ENCODE data around the gene C8A. TPM values are rescaled to one million over a fixed set of nuclear protein-coding genes. Genes with fewer than 3 reads are reported as not detected.

C8A gene
- total and polyA plus RNA-seq, 10 of the 15 experiments (the other 5 are each of a cell fraction or from before 2014, with no cell fraction given): not detected

GRCh38 chr1:56948403-56949023 lies 93.9 kb downstream of the C8A start:
- POLR2A ChIA-PET: no interaction called here
- no peaks in the 10 kb centered on the region for H3K36me3 ChIP-seq (ENCODE audit: control insufficient read depth in 2 of 2, insufficient read depth in 2 of 2, low read length in 1 of 2)
- WGBS (ENCODE audit: insufficient coverage, insufficient replicate concordance, low lambda C conversion rate, missing lambda C conversion rate): 5% methylated on average over 1 of the region's 1 CpG
- no peak overlapping the region for H3K4me2 ChIP-seq (ENCODE audit: control insufficient read depth, insufficient read depth)
- no peak for TF ChIP-seq CREB1 (IDR thresholded peaks at IDR 0.05; ENCODE audit: low read depth)
- no peak for TF ChIP-seq NBN (IDR thresholded peaks at IDR 0.05)
- no peak for TF ChIP-seq MEF2A (IDR thresholded peaks at IDR 0.05; ENCODE audit: insufficient read depth, low read depth, low read length)
- TF ChIP-seq SPI1 (IDR thresholded peaks at IDR 0.05; ENCODE audit: borderline replicate concordance, insufficient read depth, low read depth, low read length): peak; percentile 76
- TF ChIP-seq BRCA1 (IDR thresholded peaks at IDR 0.05; ENCODE audit: low read depth, low read length): no peak
- TF ChIP-seq MYC (IDR thresholded peaks at IDR 0.05; ENCODE audit: insufficient read depth, insufficient read length, insufficient replicate concordance, low read length, severe bottlenecking): no peak
- intact Hi-C loops (cut with micrococcal nuclease; ENCODE audit: unreplicated experiment): no loop called here
- no TSS peak for BruUV-seq (replicated peaks)
- RAD21 ChIA-PET (ENCODE audit: unreplicated experiment): no interaction called here
- no peaks in the 10 kb centered on the region; a peak in 1 of 4 replicates for H3K27me3 ChIP-seq (replicated peaks in 1 of 2; ENCODE audit: control insufficient read depth in 2 of 2, insufficient read depth in 2 of 2, low read length in 1 of 2)
- H3K27ac ChIP-seq (ENCODE audit: control insufficient read depth, insufficient read depth): no peak overlapping the region
- 0 out of 3 replicates have a peak, but pooled peaks have one; percentile 26 for ATAC-seq
- H3K9ac ChIP-seq (ENCODE audit: control insufficient read depth, insufficient read depth, low read length): no peak overlapping the region
- no peaks in the 10 kb centered on the region for H3K79me2 ChIP-seq (ENCODE audit: control insufficient read depth, insufficient read depth, low read length)
- H4K20me1 ChIP-seq (ENCODE audit: control insufficient read depth, insufficient read depth): no peaks in the 10 kb centered on the region
- FAIRE-seq: no peak
- H3K4me3 ChIP-seq: no peak overlapping the region
- in situ Hi-C loops (cut with MboI): no loop called here
- no peak for DNase-seq (ENCODE audit: low read depth, low spot score)
- H3K9me3 ChIP-seq (replicated peaks; ENCODE audit: control insufficient read depth, insufficient read depth, low read length): no peaks in the 10 kb centered on the region
- CTCF ChIA-PET: interaction anchor here (0.9 kb wide), 2 partner anchors 20 to 89 kb away, joined by 4 to 5 read pairs; no protein-coding TSS in a partner anchor
- H3K4me1 ChIP-seq (ENCODE audit: control insufficient read depth, insufficient read depth, low read length): no peaks in the 10 kb centered on the region
- H2AFZ ChIP-seq (ENCODE audit: control insufficient read depth, low read depth, low read length): no peak overlapping the region
- SMC1A ChIA-PET (ENCODE audit: uncharacterized antibody, unreplicated experiment): interaction anchor here (0.7 kb wide), 1 partner anchor 1906 kb away, joined by 3 read pairs; no protein-coding TSS in a partner anchor

- Histone ChIP-seq H4K20me1 (ENCODE audit: control insufficient read depth, insufficient read depth) (no peaks in the 10 kb centered on the region), H3K4me2 (ENCODE audit: control insufficient read depth, insufficient read depth) (no peak overlapping the region), H3K79me2 (ENCODE audit: control insufficient read depth, insufficient read depth, low read length) (no peaks in the 10 kb centered on the region), H2AFZ (ENCODE audit: control insufficient read depth, low read depth, low read length) (no peak overlapping the region), H3K36me3 (ENCODE audit: control insufficient read depth in 2 of 2, insufficient read depth in 2 of 2, low read length in 1 of 2) (no peaks in the 10 kb centered on the region), H3K4me3 (no peak overlapping the region), H3K9me3 (replicated peaks; ENCODE audit: control insufficient read depth, insufficient read depth, low read length) (no peaks in the 10 kb centered on the region), H3K27me3 (replicated peaks in 1 of 2; ENCODE audit: control insufficient read depth in 2 of 2, insufficient read depth in 2 of 2, low read length in 1 of 2) (no peaks in the 10 kb centered on the region; a peak in 1 of 4 replicates), H3K9ac (ENCODE audit: control insufficient read depth, insufficient read depth, low read length) (no peak overlapping the region), H3K27ac (ENCODE audit: control insufficient read depth, insufficient read depth) (no peak overlapping the region), H3K4me1 (ENCODE audit: control insufficient read depth, insufficient read depth, low read length) (no peaks in the 10 kb centered on the region)
- ChIA-PET CTCF (no interaction called here), SMC1A (ENCODE audit: uncharacterized antibody, unreplicated experiment) (no interaction called here), POLR2A (no interaction called here), RAD21 (ENCODE audit: unreplicated experiment) (no interaction called here)
- in situ Hi-C loops (cut with MboI): no loop called here
- 27% methylated on average over 8 of the region's 8 CpGs for WGBS (ENCODE audit: insufficient coverage, insufficient replicate concordance, low lambda C conversion rate, missing lambda C conversion rate)
- DNase-seq (ENCODE audit: low read depth, low spot score): no peak
- FAIRE-seq: no peak
- intact Hi-C loops (cut with micrococcal nuclease; ENCODE audit: unreplicated experiment): no loop called here
- no TSS peak for BruUV-seq (replicated peaks)
- no peak for ATAC-seq
- no peak for TF ChIP-seq ATF2 (IDR thresholded peaks at IDR 0.05; ENCODE audit: low read length)
- no peak for TF ChIP-seq STAT3 (IDR thresholded peaks at IDR 0.05; ENCODE audit: low read depth, low read length)
- no peak for TF ChIP-seq ZNF592 (IDR thresholded peaks at IDR 0.05)
- TF ChIP-seq SREBF1 (IDR thresholded peaks at IDR 0.05; ENCODE audit: low read length): no peak
- TF ChIP-seq YY1 (IDR thresholded peaks at IDR 0.05; ENCODE audit: low read depth, low read length): no peak
Measured at GRCh38 chr1:56952501-56952900, 97.9 kb downstream of the C8A start.

Data from GM12878 (cell line).